Mesodermal cell (in vitro differentiated cells): ENCODE results near the gene KRT84.

ENCODE experiments used
- H3K27ac ChIP-seq: 2 replicates; pipeline ENCODE4 v1.7.0; 2013; ENCODE audit warnings: mild to moderate bottlenecking, low read depth, low read length, moderate library complexity; ENCODE audit not compliant: severe bottlenecking
- H3K36me3 ChIP-seq: 2 replicates; pipeline ENCODE4 v1.7.1; 2013; ENCODE audit warnings: mild to moderate bottlenecking, low read length, moderate library complexity; ENCODE audit not compliant: control insufficient read depth, insufficient read depth
- H3K4me1 ChIP-seq: one replicate; pipeline ENCODE4 v1.7.1; 2013; ENCODE audit warnings: mild to moderate bottlenecking, low read length; ENCODE audit not compliant: insufficient read depth, control insufficient read depth, poor library complexity, severe bottlenecking
- H3K4me3 ChIP-seq: 2 replicates; pipeline ENCODE4 v1.7.0; 2013; ENCODE audit warnings: low read length, control low read depth, mild to moderate bottlenecking; ENCODE audit not compliant: insufficient read depth, poor library complexity, severe bottlenecking; ENCODE audit errors: extremely low read depth
- H3K9me3 ChIP-seq: 2 replicates; pipeline ENCODE4 v1.7.1; 2013; ENCODE audit warnings: mild to moderate bottlenecking, low read length, moderate library complexity; ENCODE audit not compliant: control insufficient read depth
- WGBS, 2 experiments: methylation state at CpG; one replicate each; pipeline ENCODE4 v1.1.5; 2013; ENCODE audit warnings: missing lambda C conversion rate in 2 of 2; ENCODE audit not compliant: insufficient coverage in 2 of 2; 5-methylcytosine and 5-hydroxymethylcytosine counted together

The KRT84 gene

DNA sequence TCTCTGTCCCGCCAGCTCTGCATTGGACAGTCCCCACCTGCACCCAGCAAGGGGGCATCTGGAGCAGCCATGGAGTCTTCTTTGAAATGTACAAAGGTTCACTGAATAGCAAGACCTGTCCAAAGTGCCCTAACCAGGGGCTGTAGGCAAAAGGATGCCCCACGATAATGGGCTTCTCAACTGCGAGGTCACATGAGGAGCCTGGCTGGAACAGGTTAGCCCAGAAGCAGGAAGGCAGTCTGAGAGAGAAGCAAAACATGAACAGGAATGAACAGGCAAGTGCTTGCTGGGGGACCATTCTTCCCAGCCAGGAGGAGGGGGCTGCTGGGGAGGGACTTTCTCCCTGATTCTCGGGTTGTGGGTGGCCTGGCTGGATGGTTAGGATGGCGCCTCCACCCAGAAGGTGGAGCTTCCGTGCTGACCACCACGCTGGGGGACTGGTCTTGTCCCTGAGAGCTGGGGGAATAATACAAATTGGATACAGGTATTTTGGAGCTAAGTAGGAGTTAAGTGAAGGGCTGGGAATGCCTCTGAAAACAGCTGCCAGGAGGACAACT, 25.3 kb downstream of the KRT84 start:
- WGBS, 2 experiments: 92 to 98% methylated on average over 5 to 6 of the region's 7 CpGs

DNA sequence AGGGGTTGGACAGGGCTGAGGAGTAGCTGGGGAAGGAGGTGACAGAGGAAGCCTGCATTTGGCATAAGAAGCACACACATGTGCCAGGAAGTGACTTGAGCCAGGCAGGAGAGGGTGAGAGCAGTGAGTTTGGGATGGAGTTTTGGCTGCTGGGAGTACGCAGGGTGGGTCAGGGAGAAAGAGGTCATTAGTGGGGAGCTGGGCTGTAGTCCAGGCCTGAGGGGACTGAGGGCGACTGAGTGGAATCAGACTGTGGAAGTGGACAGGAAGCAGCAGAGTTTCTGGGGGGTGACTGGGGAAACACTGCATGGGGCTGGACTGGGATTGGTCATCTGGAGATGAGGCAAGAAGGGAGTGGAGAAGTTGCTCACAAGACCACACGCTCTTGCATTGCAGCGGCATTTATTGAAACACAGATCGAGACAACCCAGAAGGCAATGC, 25.8 kb downstream of the KRT84 start:
- no peak overlapping the region for H3K27ac ChIP-seq
- no peaks in the 10 kb centered on the region for H3K4me1 ChIP-seq
- 98 to 99% methylated on average over 5 of the region's 5 CpGs for WGBS, 2 experiments

More for the DNA sequence above, 25.3 kb downstream of the KRT84 start:
- Histone ChIP-seq H3K4me3 (no peak overlapping the region), H3K36me3 (no peaks in the 10 kb centered on the region), H3K4me1 (no peaks in the 10 kb centered on the region), H3K9me3 (no peaks in the 10 kb centered on the region), H3K27ac (no peak overlapping the region)

DNA sequence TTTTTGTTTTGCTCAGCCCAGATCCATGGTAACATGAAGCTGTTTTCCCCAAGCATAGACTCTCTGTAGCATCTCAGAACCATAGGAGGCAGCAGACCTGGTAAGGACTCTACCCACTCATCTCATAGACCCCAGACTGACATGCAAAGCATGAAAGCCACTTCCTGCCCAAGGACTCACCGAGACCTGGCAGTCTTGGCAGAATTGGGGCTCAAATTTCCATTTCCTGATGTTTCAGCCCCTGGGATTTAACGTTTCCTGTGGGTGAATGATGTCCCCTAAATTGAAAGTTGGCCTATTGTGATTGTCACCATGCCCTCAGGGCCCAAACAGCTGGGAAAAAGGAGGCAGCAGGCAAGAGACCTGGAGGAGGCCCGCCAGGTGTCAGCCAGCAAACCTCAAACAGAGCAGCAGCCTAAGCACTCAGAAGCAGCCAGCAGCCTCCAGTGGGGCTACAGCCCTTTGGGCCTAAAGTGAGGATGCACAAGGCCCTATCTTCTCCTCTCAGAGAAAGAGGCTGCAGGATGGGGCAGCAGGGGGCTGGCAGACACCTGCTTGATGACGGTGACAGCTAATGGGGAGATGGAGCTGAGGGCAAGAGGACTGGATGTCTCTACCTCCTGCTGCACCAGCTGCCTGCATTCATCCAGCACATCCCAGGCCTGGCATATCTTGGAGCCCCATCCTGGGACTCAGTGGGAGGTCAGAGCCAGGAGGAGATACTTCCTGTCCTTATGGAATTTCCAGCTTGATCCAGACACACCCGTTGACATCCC, 26.7 kb downstream of the KRT84 start:
- whole genome bisulfite sequencing, 2 experiments: 81 to 90% methylated on average over 4 to 5 of the region's 5 CpGs
- Histone ChIP-seq H3K4me3 (no peak overlapping the region), H3K9me3 (no peaks in the 10 kb centered on the region), H3K36me3 (no peaks in the 10 kb centered on the region), H3K27ac (no peak overlapping the region), H3K4me1 (no peaks in the 10 kb centered on the region)

More for the DNA sequence above, 25.8 kb downstream of the KRT84 start:
- Histone ChIP-seq H3K4me3 (no peak overlapping the region), H3K9me3 (no peaks in the 10 kb centered on the region), H3K36me3 (no peaks in the 10 kb centered on the region)

DNA sequence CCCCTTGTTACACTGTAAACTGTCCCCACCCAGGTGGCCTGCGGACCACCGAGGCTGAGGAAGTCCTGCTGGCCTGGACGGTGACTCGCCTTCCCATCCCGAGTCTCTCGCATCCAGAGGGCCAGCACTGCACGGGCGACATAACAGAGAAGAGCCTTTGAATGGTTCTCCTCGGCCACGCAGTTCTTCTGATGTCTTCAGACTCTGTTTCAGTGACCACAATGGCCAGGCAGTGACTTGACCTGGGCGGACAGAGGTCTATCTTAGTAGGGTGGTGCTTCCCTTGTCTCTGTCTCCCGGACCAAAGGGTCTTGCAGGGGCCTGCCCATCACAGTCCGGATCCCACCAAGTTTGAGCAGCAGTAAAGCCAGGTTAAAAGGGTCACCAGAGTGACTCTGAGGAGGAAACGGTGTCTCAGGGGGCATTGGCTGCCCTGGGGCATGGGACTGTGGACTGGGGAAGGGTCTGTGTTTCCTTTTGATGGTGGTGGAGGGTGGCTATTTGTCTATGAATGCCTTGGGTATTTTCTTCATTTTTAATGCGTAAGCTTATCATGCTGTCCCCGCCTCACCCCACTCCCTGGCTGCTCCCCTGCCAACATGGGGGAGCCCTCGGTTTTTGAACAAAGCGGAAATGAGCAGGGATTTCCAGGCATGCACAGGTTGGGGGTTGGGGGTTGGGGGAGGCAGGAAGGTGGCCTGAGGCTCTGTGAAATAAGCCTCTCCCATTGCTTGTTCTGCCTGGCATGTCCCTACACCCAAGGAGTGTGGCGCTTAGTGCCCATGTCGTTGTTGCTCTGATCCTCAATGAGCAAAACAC, 28.5 kb downstream of the KRT84 start:
- Histone ChIP-seq H3K36me3 (no peaks in the 10 kb centered on the region), H3K4me1 (no peaks in the 10 kb centered on the region), H3K27ac (no peak overlapping the region), H3K4me3 (no peak overlapping the region), H3K9me3 (no peaks in the 10 kb centered on the region)
- WGBS, 2 experiments: 93 to 96% methylated on average over 16 to 18 of the region's 20 CpGs

DNA sequence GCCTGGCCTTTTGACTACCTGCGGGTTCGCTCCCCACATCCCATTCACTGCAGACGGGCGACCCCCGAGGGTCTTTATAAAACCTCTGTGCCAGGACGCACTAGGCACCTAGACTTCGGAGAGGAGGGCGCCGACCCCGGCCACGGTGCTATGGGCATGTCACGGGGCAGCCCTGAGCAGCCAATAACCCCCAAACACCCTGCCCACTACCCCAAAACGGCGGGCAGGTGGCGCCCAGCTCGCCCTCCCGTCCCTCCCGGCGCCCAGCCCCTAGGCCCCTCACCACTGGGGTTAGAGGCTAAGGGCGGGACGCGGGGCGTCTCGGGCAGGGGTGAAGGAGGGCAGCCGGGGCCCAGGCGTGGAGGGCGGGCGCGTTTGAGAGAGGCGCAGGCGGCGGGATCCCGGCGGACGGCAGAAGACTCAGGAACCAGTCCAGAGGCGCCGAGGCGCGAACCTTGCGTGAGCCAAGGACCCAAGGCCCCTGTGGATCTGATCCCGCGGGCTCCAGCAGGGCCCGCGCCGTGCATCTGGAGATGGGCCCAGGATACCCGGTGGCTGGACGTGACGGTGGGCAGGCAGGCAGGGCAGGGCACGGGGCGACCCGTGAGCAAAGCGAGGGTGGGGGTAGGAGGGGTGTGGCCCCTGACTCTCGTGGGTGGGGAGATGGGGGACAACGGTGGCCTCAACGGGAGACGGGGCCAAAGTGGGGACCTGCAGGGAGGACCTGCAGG, 29.3 kb downstream of the KRT84 start:
- 95% methylated on average over 38 to 51 of the region's 56 CpGs for WGBS, 2 experiments
- H3K36me3 ChIP-seq: no peaks in the 10 kb centered on the region
- no peak overlapping the region for H3K4me3 ChIP-seq
- no peak overlapping the region for H3K27ac ChIP-seq
- no peaks in the 10 kb centered on the region for H3K9me3 ChIP-seq
- no peaks in the 10 kb centered on the region for H3K4me1 ChIP-seq

DNA sequence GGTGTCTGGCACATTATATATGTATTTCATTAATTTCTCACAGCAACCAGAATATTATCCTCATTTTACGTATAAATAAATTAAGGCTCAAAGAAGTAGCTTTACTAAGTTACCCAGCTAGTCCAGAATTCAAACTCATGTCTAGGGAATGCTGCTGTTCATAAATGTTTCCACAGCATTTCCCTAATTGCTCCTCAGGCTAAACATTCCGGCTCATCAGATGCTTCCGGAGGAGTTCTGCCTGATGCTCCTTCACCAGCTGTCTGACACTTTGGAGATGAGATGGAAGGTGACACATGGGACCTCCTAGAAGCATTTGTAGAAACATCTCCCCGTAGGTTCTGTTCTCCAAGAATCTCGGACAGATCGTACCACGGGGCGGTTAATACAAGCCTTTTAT, 30.3 kb downstream of the KRT84 start:
- WGBS, 2 experiments: 90 to 96% methylated on average over 8 of the region's 8 CpGs

DNA sequence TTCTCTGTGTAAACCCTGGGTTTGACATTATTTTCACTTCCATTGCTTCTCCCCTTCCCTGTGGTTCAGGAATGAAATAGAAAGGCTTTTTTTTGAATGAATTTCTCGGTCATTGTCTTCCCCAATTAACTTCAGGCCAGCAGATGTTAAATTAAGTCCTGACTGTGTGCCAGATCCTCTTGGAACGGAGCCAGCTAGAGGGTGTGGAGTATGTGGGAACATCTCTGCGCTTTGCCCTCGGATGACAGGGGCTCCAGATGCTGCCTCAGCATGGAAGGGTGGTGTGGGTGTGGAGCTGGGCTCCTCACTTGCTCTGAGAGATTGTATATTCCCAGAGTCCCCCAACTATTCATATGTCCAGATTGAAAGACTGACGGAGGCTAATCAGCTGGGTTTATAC, 31.3 kb downstream of the KRT84 start:
- Histone ChIP-seq H3K9me3 (no peaks in the 10 kb centered on the region), H3K36me3 (no peaks in the 10 kb centered on the region), H3K27ac (no peak overlapping the region), H3K4me1 (no peaks in the 10 kb centered on the region), H3K4me3 (no peak overlapping the region)
- WGBS, 2 experiments: 50% methylated on average over 2 of the region's 5 CpGs; no CpG with 5 or more reads in 1 of the 2 experiments

More for the DNA sequence above, 30.3 kb downstream of the KRT84 start:
- no peak overlapping the region for H3K27ac ChIP-seq
- H3K36me3 ChIP-seq: no peaks in the 10 kb centered on the region
- no peaks in the 10 kb centered on the region for H3K9me3 ChIP-seq
- no peaks in the 10 kb centered on the region for H3K4me1 ChIP-seq
- no peak overlapping the region for H3K4me3 ChIP-seq

DNA sequence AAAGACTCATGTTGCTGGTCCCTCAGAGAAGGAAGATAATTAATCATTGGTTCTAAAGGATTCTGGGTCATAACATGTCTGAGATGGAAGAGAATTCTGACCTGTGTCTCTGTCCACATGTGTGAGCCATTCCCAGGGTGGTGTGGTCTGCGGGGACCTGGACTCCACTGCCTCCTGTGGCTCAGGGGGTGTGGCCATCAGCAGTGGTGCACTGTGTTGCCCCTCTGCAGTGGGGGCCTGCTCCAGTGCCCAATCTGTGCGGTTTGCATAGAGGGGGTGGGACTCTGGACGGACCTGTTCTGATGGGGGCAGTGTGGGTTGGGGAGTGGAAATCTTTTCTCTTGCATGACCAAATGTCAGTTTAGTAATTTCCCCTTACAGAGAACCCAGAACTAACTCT, 31.7 kb downstream of the KRT84 start:
- H3K4me1 ChIP-seq: no peaks in the 10 kb centered on the region
- no peaks in the 10 kb centered on the region for H3K9me3 ChIP-seq
- H3K36me3 ChIP-seq: no peaks in the 10 kb centered on the region
- H3K4me3 ChIP-seq: no peak overlapping the region
- H3K27ac ChIP-seq: no peak overlapping the region
- WGBS, 2 experiments: 70 to 86% methylated on average over 1 to 2 of the region's 3 CpGs

DNA sequence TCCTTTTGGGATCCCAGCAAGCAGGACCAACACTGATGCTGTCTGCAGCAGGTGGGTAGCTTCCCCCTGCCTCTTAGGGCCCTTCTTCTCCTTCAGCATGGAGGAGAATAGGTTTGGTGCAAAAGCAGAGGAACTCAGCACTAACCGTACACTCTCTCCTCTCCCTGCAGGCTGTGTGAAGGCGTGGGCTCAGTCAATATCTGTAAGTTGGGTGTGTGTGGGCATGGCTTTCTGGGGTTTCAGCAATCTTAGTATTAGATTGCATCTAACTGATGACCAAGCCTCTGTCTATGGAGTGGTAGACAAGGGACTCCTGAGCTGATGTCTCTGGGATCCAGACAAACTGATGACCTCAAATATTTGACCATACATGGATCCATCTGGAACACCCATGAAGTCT, 32.5 kb downstream of the KRT84 start:
- WGBS, 2 experiments: no CpG with 5 or more reads among the region's 2 CpGs
- Histone ChIP-seq H3K27ac (no peak overlapping the region), H3K36me3 (no peaks in the 10 kb centered on the region), H3K9me3 (no peaks in the 10 kb centered on the region), H3K4me1 (no peaks in the 10 kb centered on the region), H3K4me3 (no peak overlapping the region)
